Midbrain (tissue), 1 donor: ENCODE results near the gene CYTH3.
"Not testable (repeated sequence)": the region's sequence is repeated elsewhere in the genome, so short reads cannot be mapped to it uniquely, and the experiment has no call there.

Experiments used
- DNase-seq: peaks from one replicate; lab custom pipeline; 2025; lab: John Stamatoyannopoulos, UW

Gene CYTH3

GRCh38 chr7:6193709-6194108, 78.7 kb downstream of the CYTH3 start:
- DNase-seq, result no peak

GRCh38 chr7:6190563-6190962, 81.9 kb downstream of the CYTH3 start:
- DNase-seq, result not testable (repeated sequence)

GRCh38 chr7:6188389-6188788, 84.0 kb downstream of the CYTH3 start:
- no peak for DNase-seq

GRCh38 chr7:6186577-6186976, 85.8 kb downstream of the CYTH3 start:
- DNase-seq, result no peak

- no peak for DNase-seq
These were observed 89.4 kb downstream of the CYTH3 start for GRCh38 chr7:6182993-6183392.

GRCh38 chr7:6181136-6181535, 91.3 kb downstream of the CYTH3 start:
- no peak for DNase-seq

GRCh38 chr7:6180344-6180725, 92.1 kb downstream of the CYTH3 start:
- no peak for DNase-seq

- no peak for DNase-seq
These were observed 92.6 kb downstream of the CYTH3 start for GRCh38 chr7:6179620-6180343.

GRCh38 chr7:6178298-6179029, 94.0 kb downstream of the CYTH3 start:
- DNase-seq, result no peak

GRCh38 chr7:6175645-6176044, 96.8 kb downstream of the CYTH3 start:
- no peak for DNase-seq

- no peak for DNase-seq
These were observed 99.5 kb downstream of the CYTH3 start for GRCh38 chr7:6172910-6173295.

- DNase-seq, result no peak
These were observed 100.1 kb downstream of the CYTH3 start for GRCh38 chr7:6172224-6172909.

GRCh38 chr7:6171532-6172223, 100.7 kb downstream of the CYTH3 start:
- no peak for DNase-seq

- no peak for DNase-seq
These were observed 101.6 kb downstream of the CYTH3 start for GRCh38 chr7:6170571-6171531.

- DNase-seq, result no peak
These were observed 102.5 kb downstream of the CYTH3 start for GRCh38 chr7:6169805-6170520.

- no peak for DNase-seq
These were observed 104.0 kb downstream of the CYTH3 start for GRCh38 chr7:6168477-6168868.

GRCh38 chr7:6167587-6168476, 104.6 kb downstream of the CYTH3 start:
- no peak for DNase-seq

- DNase-seq, result no peak
These were observed 105.3 kb downstream of the CYTH3 start for GRCh38 chr7:6167004-6167551.

GRCh38 chr7:6166443-6166891, 106.0 kb downstream of the CYTH3 start:
- no peak for DNase-seq
